Ovary (tissue), 9 donors: ENCODE measurements around the gene SMCHD1. TPM values are rescaled to one million over a fixed set of nuclear protein-coding genes. Genes with fewer than 3 reads are reported as not detected.

Experiments used
- DNase-seq, 5 donors: peaks; one replicate each; pipeline ENCODE4 v3.0.0-alpha.2; 2019 to 2020
- H3K27ac ChIP-seq, 2 donors: fragments of 200-600 bp; one replicate each; pipeline versions ENCODE4 v1.5.1 to v1.8.0; 2019 to 2022
- H3K27me3 ChIP-seq: fragments of 200-600 bp; one replicate; pipeline ENCODE4 v1.8.0; 2022
- H3K36me3 ChIP-seq: fragments of 200-600 bp; sonication (generic); one replicate; pipeline ENCODE4 v1.5.1; 2019
- H3K4me1 ChIP-seq: one replicate; pipeline ENCODE4 v1.8.1; 2013; ENCODE audit warnings: mild to moderate bottlenecking, moderate library complexity; ENCODE audit not compliant: insufficient read depth
- H3K4me3 ChIP-seq: fragments of 200-600 bp; sonication (generic); one replicate; pipeline ENCODE4 v1.5.1; 2017
- H3K9me3 ChIP-seq, 2 donors: fragments of 200-600 bp in 1 of 2; sonication (generic) in 1 of 2; one replicate each; pipeline versions ENCODE4 v1.5.1 to v1.8.1; 2013 to 2019; ENCODE audit warnings: mild to moderate bottlenecking in 1 of 2, moderate library complexity in 1 of 2
- EP300 ChIP-seq: sonication (generic); formaldehyde crosslinking; IDR thresholded peaks from one replicate; pipeline ENCODE4 v1.6.1; 2017; ENCODE audit warnings: antibody characterized with exemption
- POLR2A ChIP-seq: fragments of 450-650 bp; IDR thresholded peaks from one replicate; pipeline ENCODE4 v1.6.1; 2017; ENCODE audit warnings: antibody characterized with exemption, mild to moderate bottlenecking, moderate library complexity
- WGBS, 3 donors: extraction: QIAGEN DNeasy Blood & Tissue Kit in 1 of 3; methylation state at CpG; one replicate each; pipeline versions ENCODE4 v1.1.5 to v1.1.7; 2013 to 2017; 5-methylcytosine and 5-hydroxymethylcytosine counted together
- intact Hi-C, 4 donors: fragments of 100-400 bp; cut with DNase I; formaldehyde crosslinking; loops; one replicate each; pipeline versions ENCODE4 v1.11.0 to v1.15.1; 2022 to 2023
- polyA plus RNA-seq, 2 donors: library from polyadenylated mRNA; stranded (reverse); fragments of 200-250 nt in 1 of 2; fragments of 350-450 nt in 1 of 2; fragmentation: Illumina TruSeq in 1 of 2; extraction: RNeasy Lipid Tissue Mini Kit (QIAGEN cat#74804) in 1 of 2; gene quantifications; one replicate each; pipeline ENCODE4 v1.2.3, GENCODE V29; 2013 to 2014
- total RNA-seq, 7 donors: library from RNA; depleted of rRNA in 2 of 7; stranded (reverse); fragments of >200 nt in 2 of 7; fragmentation: NEBNext Ultra II Directional in 3 of 7; extraction: Animal tissue kit (Norgen Biotek cat#: 25700) in 3 of 7; gene quantifications; one replicate each; pipeline versions ENCODE4 v1.1.0 to v1.2.4, GENCODE V29; 2016 to 2023
- TF ChIP-seq, protein P1 (sequence below), 3 donors: fragments of 450-650 bp in 2 of 3; fragments of 200-600 bp in 1 of 3; IDR thresholded peaks; one replicate each; pipeline versions ENCODE4 v1.5.1 to v1.8.0; 2016 to 2022; ENCODE audit warnings: antibody characterized with exemption in 3 of 3, mild to moderate bottlenecking in 1 of 3
- donor health status: DM: no; HTN: no; CAD: no; lungs with moderate emphysema.
- donor health status: DM: no; HTN: no; CAD: no.
- donor health status: Bipolar disorder and iron deficiency.
- donor health status: DM: yes; HTN: yes; CAD: no.
- donor health status: DM: no; HTN: no; CAD: no.
- donor health status: DM: yes; HTN: yes; CAD: no.

Gene SMCHD1
- total and polyA plus RNA-seq, 9 donors: 15.6 to 82.7 (median 50.9) TPM

DNA sequence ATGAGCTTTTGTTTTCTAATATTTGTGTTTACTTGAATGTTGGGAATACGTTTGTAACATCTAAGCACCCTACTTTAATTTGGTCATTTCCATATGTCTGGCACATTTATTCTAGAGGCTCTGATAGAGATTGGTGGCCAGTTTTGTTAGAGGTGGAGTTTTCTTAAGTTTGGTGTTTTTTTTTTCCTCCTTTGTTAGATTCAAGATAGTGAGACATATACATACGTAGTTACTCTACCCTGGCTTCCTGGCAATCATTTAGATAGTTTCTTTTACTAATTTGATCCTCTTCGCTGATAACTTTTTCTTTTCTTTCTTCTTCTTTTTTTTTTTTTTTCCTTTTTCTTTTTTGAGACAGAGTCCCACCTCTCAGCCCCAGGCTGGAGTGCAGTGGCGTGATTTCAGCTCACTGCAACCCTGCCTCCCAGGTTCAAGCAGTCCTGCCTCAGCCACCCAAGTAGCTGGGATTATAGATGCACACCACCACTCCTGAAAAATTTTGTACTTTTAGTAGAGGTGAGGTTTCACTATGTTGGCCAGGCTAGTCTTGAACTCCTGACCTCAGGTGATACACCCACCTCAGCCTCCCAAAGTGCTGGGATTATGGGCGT is 26.6 kb downstream of the SMCHD1 start:
- DNase-seq: no peak
- Histone ChIP-seq H3K4me3 (no peak overlapping the region), H3K4me1 (no peaks in the 10 kb centered on the region), H3K27me3 (no peaks in the 10 kb centered on the region), H3K27ac (no peak overlapping the region), H3K36me3 (no peaks in the 10 kb centered on the region), H3K9me3 (no peaks in the 10 kb centered on the region)
- WGBS, 3 donors: 93 to 95% (median 94%) methylated on average over 5 of the region's 5 CpGs
- TF ChIP-seq, protein P1, sequence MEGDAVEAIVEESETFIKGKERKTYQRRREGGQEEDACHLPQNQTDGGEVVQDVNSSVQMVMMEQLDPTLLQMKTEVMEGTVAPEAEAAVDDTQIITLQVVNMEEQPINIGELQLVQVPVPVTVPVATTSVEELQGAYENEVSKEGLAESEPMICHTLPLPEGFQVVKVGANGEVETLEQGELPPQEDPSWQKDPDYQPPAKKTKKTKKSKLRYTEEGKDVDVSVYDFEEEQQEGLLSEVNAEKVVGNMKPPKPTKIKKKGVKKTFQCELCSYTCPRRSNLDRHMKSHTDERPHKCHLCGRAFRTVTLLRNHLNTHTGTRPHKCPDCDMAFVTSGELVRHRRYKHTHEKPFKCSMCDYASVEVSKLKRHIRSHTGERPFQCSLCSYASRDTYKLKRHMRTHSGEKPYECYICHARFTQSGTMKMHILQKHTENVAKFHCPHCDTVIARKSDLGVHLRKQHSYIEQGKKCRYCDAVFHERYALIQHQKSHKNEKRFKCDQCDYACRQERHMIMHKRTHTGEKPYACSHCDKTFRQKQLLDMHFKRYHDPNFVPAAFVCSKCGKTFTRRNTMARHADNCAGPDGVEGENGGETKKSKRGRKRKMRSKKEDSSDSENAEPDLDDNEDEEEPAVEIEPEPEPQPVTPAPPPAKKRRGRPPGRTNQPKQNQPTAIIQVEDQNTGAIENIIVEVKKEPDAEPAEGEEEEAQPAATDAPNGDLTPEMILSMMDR (IDR thresholded peaks at IDR 0.05): no peak
- no peak for TF ChIP-seq POLR2A
- no peak for TF ChIP-seq EP300
- intact Hi-C loops: no loop called here

DNA sequence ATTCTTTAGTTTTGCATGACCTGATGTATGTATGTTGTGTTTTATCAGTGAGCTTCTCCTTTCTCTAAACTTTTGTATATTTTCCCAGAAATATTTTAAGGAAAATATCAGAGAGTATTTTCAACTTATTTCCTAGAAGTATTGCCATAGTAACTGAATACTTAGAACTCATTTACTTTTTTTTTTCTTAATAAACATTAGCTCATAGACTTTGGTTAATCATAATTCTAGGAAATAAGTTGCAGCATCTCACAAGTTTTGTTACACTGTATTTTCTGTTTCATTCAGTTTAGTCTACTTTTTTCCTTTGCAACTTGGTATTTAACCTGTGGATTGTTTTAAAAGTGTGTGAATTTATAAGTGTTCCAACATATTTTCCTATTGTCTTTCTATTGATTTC is 27.5 kb downstream of the SMCHD1 start:
- H3K4me1 ChIP-seq: no peaks in the 10 kb centered on the region
- H3K27me3 ChIP-seq: no peaks in the 10 kb centered on the region
- no peaks in the 10 kb centered on the region for H3K36me3 ChIP-seq
- intact Hi-C loops: no loop called here
- TF ChIP-seq EP300 (no peak), POLR2A (no peak)
- TF ChIP-seq, protein P1 (IDR thresholded peaks at IDR 0.05): no peak
- H3K27ac ChIP-seq: no peak overlapping the region
- no peaks in the 10 kb centered on the region for H3K9me3 ChIP-seq
- DNase-seq: no peak
- no peak overlapping the region for H3K4me3 ChIP-seq

DNA sequence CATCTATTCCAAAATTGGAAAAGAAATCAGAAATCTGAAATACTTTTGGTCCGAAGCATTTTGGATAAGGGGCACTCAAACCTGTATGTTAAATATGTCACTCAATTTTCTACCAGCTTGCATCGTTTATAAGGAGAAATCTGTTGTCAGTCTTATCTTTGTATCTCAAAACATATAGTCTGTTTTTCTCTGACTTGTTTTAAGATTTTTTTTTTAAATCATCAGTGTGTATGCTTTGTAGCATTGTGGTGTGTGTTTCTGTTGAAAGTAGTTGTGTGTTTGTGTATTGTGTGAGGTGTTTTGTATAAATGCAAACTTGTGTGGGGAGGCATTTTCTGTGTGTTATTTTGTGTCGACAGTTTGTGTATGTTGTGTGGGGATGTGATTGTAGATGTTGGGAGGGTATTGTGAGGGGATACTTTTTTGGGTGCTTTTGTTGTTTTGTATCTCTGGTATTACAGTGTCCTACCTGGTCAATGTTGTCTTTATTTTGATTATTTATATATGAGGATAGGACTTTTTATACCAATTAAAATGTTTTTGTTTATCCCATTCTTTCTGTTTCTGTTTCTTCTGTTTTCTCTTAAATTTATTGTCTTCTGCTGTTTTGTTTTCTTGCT is 30.9 kb downstream of the SMCHD1 start:
- WGBS, 3 donors: 93 to 96% (median 93%) methylated on average over 3 of the region's 3 CpGs

DNA sequence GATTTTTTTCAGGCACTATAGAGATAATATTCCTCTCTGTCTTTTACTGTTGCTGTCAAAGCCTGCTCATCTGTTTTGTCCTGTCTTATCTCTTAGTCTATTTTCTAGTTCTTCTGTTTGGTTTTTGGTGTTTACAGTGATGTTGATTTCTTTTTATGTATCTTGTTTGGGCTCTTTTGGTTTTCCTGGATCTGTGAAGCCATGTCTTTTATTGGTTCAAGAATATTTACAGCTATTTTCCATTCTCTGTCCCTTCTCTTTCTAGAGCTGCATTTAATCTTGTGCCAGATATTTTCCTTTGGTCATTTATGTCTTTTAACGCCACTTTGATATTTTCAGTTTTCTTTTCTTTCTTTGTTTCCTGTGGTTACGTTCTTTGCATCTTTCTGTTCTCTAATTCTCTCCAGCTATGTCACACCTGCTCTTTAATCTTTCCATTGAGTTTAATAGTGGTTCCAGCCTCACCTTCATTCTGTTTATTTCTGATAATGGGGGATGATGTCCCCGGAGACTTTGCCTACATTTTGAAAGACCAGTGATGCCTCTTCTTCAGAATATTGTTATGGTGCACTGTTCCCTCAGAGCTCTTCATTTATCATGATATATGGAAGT is 32.0 kb downstream of the SMCHD1 start:
- Histone ChIP-seq H3K4me1 (no peaks in the 10 kb centered on the region), H3K9me3 (no peaks in the 10 kb centered on the region), H3K27me3 (no peaks in the 10 kb centered on the region), H3K27ac (no peak overlapping the region), H3K36me3 (no peaks in the 10 kb centered on the region), H3K4me3 (no peak overlapping the region)
- intact Hi-C loops: no loop called here
- no peak for TF ChIP-seq POLR2A
- TF ChIP-seq, protein P1 (IDR thresholded peaks at IDR 0.05): no peak
- WGBS, 3 donors: 93 to 98% (median 94%) methylated on average over 3 of the region's 3 CpGs
- no peak for DNase-seq

More for the DNA sequence above, 30.9 kb downstream of the SMCHD1 start:
- Histone ChIP-seq H3K27me3 (no peaks in the 10 kb centered on the region), H3K9me3 (no peaks in the 10 kb centered on the region), H3K4me1 (no peaks in the 10 kb centered on the region), H3K36me3 (no peaks in the 10 kb centered on the region), H3K27ac (no peak overlapping the region), H3K4me3 (no peak overlapping the region)
- TF ChIP-seq, protein P1 (IDR thresholded peaks at IDR 0.05): no peak
- TF ChIP-seq POLR2A: no peak
- no peak for TF ChIP-seq EP300
- intact Hi-C loops: no loop called here
- no peak for DNase-seq
